Keratinocyte (primary cell): ENCODE results near the gene AGFG2. TPM values are rescaled to one million over a fixed set of nuclear protein-coding genes. Genes with fewer than 3 reads are reported as not detected.

Source experiments
- DNase-seq: peaks from one replicate; pipeline ENCODE4 v3.0.0-alpha.2; 2011; ENCODE audit warnings: low read depth, missing footprints, low spot score
- FAIRE-seq: peaks from 2 replicates; lab custom pipeline; 2011; peaks lifted over from hg19 to GRCh38; lab: Jason Lieb, UNC
- H2AFZ ChIP-seq: 2 replicates; pipeline ENCODE4 v1.6.0; 2012; ENCODE audit warnings: low read length, control low read depth, inconsistent platforms; ENCODE audit not compliant: control insufficient read depth
- H3K27ac ChIP-seq: 2 replicates; pipeline ENCODE4 v1.5.1; 2011; ENCODE audit warnings: low read length; ENCODE audit not compliant: control insufficient read depth, insufficient read depth
- H3K27me3 ChIP-seq: 3 replicates; pipeline ENCODE4 v1.6.0; 2011; ENCODE audit warnings: low read length; ENCODE audit not compliant: control insufficient read depth, insufficient read depth; ENCODE audit errors: extremely low read depth
- H3K36me3 ChIP-seq, 2 experiments: 2 replicates in 1 of 2; 3 replicates in 1 of 2; pipeline ENCODE4 v1.5.1; 2011; ENCODE audit warnings: low read length in 2 of 2, mild to moderate bottlenecking in 1 of 2; ENCODE audit not compliant: control insufficient read depth in 2 of 2, insufficient read depth in 2 of 2; ENCODE audit errors: extremely low read depth in 1 of 2
- H3K4me1 ChIP-seq: 3 replicates; pipeline ENCODE4 v1.5.1; 2011; ENCODE audit warnings: low read length; ENCODE audit not compliant: control insufficient read depth, insufficient read depth; ENCODE audit errors: extremely low read depth
- H3K4me2 ChIP-seq: 3 replicates; pipeline ENCODE4 v1.6.0; 2011; ENCODE audit warnings: low read depth, low read length; ENCODE audit not compliant: control insufficient read depth, insufficient read depth; ENCODE audit errors: extremely low read depth
- H3K4me3 ChIP-seq, 3 experiments: fragments of 200-600 bp in 1 of 3; sonication (generic) in 1 of 3; 2 replicates in 2 of 3; 3 replicates in 1 of 3; pipeline ENCODE4 v1.5.1; 2011 to 2016; ENCODE audit warnings: low read length in 3 of 3, mild to moderate bottlenecking in 3 of 3, control low read depth in 2 of 3, inconsistent platforms in 1 of 3, low read depth in 1 of 3, mixed read lengths in 1 of 3, mixed run types in 1 of 3, moderate library complexity in 1 of 3; ENCODE audit not compliant: control insufficient read depth in 2 of 3, insufficient read depth in 2 of 3; ENCODE audit errors: extremely low read depth in 1 of 3
- H3K79me2 ChIP-seq: 2 replicates; pipeline ENCODE4 v1.6.0; 2012; ENCODE audit warnings: low read length; ENCODE audit not compliant: control insufficient read depth, insufficient read depth
- H3K9ac ChIP-seq: 3 replicates; pipeline ENCODE4 v1.6.0; 2011; ENCODE audit warnings: low read length; ENCODE audit not compliant: control insufficient read depth, insufficient read depth; ENCODE audit errors: extremely low read depth
- H3K9me1 ChIP-seq: 3 replicates; pipeline ENCODE4 v1.6.0; 2011; ENCODE audit warnings: low read length; ENCODE audit not compliant: control insufficient read depth, insufficient read depth; ENCODE audit errors: extremely low read depth
- H3K9me3 ChIP-seq: 2 replicates; pipeline ENCODE4 v1.5.1; 2012; ENCODE audit warnings: low read depth, low read length; ENCODE audit not compliant: control insufficient read depth
- H4K20me1 ChIP-seq: 3 replicates; pipeline ENCODE4 v1.6.0; 2011; ENCODE audit warnings: low read length; ENCODE audit not compliant: control insufficient read depth, insufficient read depth; ENCODE audit errors: extremely low read depth
- EZH2 ChIP-seq: IDR thresholded peaks from one replicate; pipeline ENCODE4 v1.6.1; 2012; ENCODE audit warnings: inconsistent platforms, mild to moderate bottlenecking, low read length, moderate library complexity
- dilution Hi-C: fragments of 300-500 bp; cut with MboI; formaldehyde crosslinking; loops from one replicate; pipeline ENCODE4 v1.7.0; 2020; ENCODE audit warnings: low sequenced_read_pairs; ENCODE audit not compliant: extremely low pct_ligation_motif_present
- polyA plus RNA-seq, 5 experiments: library from polyadenylated mRNA; depleted of rRNA in 3 of 5; stranded (reverse) in 3 of 5; stranded (forward) in 1 of 5; unstranded in 1 of 5; fragments of >200 nt; gene quantifications; 1 replicate in 1 of 5; 2 replicates in 3 of 5; 3 replicates in 1 of 5; pipeline versions ENCODE4 v1.2.1 to v1.2.3, GENCODE V29; 2011 to 2012; ENCODE audit warnings: missing spikeins in 2 of 5, low read depth in 1 of 5, low replicate concordance in 1 of 5
- TF ChIP-seq, protein P1 (sequence below), 3 experiments: IDR thresholded peaks in 1 of 3; conservative IDR thresholded peaks in 1 of 3; optimal IDR thresholded peaks in 1 of 3; 2 replicates in 2 of 3; 3 replicates in 1 of 3; pipeline versions ENCODE3 to v1.5.1; 2011; ENCODE audit warnings: low read length in 3 of 3, mild to moderate bottlenecking in 3 of 3, moderate library complexity in 2 of 3, control low read depth in 1 of 3, inconsistent platforms in 1 of 3; ENCODE audit not compliant: insufficient read depth in 2 of 3; ENCODE audit errors: extremely low read depth in 1 of 3

Gene AGFG2
- polyA plus RNA-seq, 1 donor (not counting 4 experiments of a cell fraction or from before 2014, with no cell fraction given), result 3.4 TPM

DNA sequence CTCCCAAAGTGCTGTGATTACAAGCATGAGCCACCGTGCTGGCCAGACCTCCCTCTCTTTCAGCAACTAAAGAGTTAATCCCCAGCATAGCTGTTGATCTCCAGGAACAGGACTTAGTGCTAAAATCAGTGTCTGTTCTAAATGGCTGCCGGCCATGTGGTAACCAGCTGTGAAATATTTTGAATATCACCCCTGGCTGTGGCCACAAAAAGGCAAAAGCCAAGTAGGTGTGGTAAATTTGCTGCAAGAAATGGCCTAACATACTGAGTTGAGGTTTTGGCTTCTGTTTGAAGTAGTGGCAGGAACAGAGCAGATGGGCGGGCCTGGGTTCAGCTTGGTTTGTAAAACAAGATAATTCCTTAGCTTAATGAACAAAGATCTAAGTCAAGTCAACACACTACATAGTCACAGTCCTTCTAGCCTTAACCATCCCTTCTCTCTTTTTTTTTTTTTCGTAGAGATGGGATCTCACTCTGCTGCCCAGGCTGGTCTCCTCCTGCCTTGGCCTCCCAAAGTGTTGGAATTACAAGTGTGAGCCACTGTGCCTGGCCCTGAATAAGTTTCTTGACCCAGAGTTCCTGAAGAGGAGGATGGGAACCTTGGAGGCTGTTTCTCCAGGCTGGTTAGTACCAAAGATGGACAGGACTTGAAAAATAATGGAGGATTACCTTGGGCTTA is 22.7 kb upstream of the AGFG2 start:
- no peaks in the 10 kb centered on the region for H4K20me1 ChIP-seq
- no peaks in the 10 kb centered on the region for H3K36me3 ChIP-seq
- TF ChIP-seq, protein P1, sequence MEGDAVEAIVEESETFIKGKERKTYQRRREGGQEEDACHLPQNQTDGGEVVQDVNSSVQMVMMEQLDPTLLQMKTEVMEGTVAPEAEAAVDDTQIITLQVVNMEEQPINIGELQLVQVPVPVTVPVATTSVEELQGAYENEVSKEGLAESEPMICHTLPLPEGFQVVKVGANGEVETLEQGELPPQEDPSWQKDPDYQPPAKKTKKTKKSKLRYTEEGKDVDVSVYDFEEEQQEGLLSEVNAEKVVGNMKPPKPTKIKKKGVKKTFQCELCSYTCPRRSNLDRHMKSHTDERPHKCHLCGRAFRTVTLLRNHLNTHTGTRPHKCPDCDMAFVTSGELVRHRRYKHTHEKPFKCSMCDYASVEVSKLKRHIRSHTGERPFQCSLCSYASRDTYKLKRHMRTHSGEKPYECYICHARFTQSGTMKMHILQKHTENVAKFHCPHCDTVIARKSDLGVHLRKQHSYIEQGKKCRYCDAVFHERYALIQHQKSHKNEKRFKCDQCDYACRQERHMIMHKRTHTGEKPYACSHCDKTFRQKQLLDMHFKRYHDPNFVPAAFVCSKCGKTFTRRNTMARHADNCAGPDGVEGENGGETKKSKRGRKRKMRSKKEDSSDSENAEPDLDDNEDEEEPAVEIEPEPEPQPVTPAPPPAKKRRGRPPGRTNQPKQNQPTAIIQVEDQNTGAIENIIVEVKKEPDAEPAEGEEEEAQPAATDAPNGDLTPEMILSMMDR (optimal IDR thresholded peaks at IDR 0.05 in 1 of 3, IDR thresholded peaks at IDR 0.05 in 1 of 3, conservative IDR thresholded peaks at IDR 0.05 in 1 of 3; ENCODE audit: extremely low read depth in 1 of 3, insufficient read depth in 2 of 3, low read length in 3 of 3), result no peak
- TF ChIP-seq EZH2, result no peak
- no peaks in the 10 kb centered on the region for H3K9me3 ChIP-seq
- peaks cover 2% of the 10 kb centered on the region for H3K9me1 ChIP-seq
- FAIRE-seq (peak; percentile 74), DNase-seq (no peak)
- no peak overlapping the region for H3K27ac ChIP-seq
- H3K4me1 ChIP-seq, result peaks cover 17% of the 10 kb centered on the region
- no peak overlapping the region for H2AFZ ChIP-seq
- no peak overlapping the region for H3K9ac ChIP-seq
- H3K27me3 ChIP-seq, result no peaks in the 10 kb centered on the region
- H3K79me2 ChIP-seq, result no peaks in the 10 kb centered on the region
- no peak overlapping the region for H3K4me2 ChIP-seq
- no peak overlapping the region for H3K4me3 ChIP-seq
- dilution Hi-C loops, result no loop called here

DNA sequence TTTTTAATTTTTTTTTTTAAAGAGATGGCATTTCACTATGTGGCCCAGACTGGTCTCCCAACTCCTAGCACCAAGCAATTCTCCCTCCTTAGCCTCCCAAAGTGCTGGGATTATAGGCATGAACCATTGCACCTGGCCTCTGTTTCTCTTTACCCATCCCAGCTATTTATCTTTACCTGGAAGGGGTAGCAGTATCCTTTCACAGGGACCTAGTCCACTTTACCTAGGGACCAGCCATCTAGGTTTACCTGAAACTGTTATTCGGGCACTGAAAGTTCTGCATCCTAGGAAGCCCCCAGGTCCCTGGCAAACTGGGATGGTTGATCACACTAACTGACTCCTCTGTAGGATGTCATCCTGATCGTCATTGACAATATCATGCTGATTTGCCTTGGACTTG is 21.7 kb upstream of the AGFG2 start:
- Histone ChIP-seq H3K9ac (no peak overlapping the region), H2AFZ (no peak overlapping the region), H3K27ac (no peak overlapping the region), H3K36me3 (no peaks in the 10 kb centered on the region), H3K27me3 (no peaks in the 10 kb centered on the region), H3K79me2 (no peaks in the 10 kb centered on the region), H3K9me3 (no peaks in the 10 kb centered on the region), H3K4me2 (no peak overlapping the region), H3K4me3 (no peak overlapping the region), H3K4me1 (peaks cover 17% of the 10 kb centered on the region), H4K20me1 (no peaks in the 10 kb centered on the region), H3K9me1 (peaks cover 2% of the 10 kb centered on the region)
- TF ChIP-seq, protein P1 (optimal IDR thresholded peaks at IDR 0.05 in 1 of 3, IDR thresholded peaks at IDR 0.05 in 1 of 3, conservative IDR thresholded peaks at IDR 0.05 in 1 of 3; ENCODE audit: extremely low read depth in 1 of 3, insufficient read depth in 2 of 3, low read length in 3 of 3), result no peak
- TF ChIP-seq EZH2, result no peak
- DNase-seq (no peak), FAIRE-seq (no peak)
- dilution Hi-C loops, result no loop called here
